ENCODE measurements around the gene WDSUB1.
A peak's percentile ranks its signal among the peaks of the same experiment; 100 is the strongest.

The WDSUB1 gene

GRCh38 chr2:159286709-159287441, 372 bp upstream of the WDSUB1 start:
- Histone ChIP-seq H3K27ac (peak overlapping the region; percentile 77), H3K27me3 (replicated peaks) (no peaks in the 10 kb centered on the region), H3K4me3 (ENCODE audit: low read depth, low read length) (peak overlapping the region; percentile 86), H3K36me3 (replicated peaks) (no peaks in the 10 kb centered on the region)
- in situ Hi-C loops (cut with HindIII; ENCODE audit: low pct_ligation_motif_present, low sequenced_read_pairs): no loop called here
- peak; percentile 90 for DNase-seq
- no peak for TF ChIP-seq CTCF (IDR thresholded peaks at IDR 0.05; ENCODE audit: low read depth, low read length, missing control alignments)

DNA sequence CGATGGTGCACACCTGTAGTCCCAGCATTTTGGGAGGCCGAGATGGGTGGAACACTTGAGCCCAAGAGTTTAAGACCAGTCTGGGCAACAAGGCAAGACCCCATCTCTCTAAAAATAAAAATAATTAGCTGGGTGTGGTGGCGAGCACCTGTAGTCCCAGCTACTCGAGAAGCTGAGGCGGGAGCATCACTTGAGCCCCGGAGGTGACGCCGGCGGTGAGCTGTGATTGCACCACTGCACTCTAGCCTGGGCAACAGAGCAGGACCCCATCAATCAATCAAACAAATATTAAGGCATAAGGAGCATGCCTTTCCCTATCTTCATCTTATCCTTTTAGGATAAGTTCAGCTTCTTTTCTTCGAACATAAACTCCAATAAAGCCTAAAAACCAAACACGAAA, 1.1 kb downstream of the WDSUB1 start:
- no peaks in the 10 kb centered on the region for H3K27me3 ChIP-seq (replicated peaks)
- no peak for DNase-seq
- H3K27ac ChIP-seq: peak overlapping the region; percentile 1
- H3K36me3 ChIP-seq (replicated peaks): no peaks in the 10 kb centered on the region
- no peak for TF ChIP-seq CTCF (IDR thresholded peaks at IDR 0.05; ENCODE audit: low read depth, low read length, missing control alignments)
- peak overlapping the region; percentile 86 for H3K4me3 ChIP-seq (ENCODE audit: low read depth, low read length)
- in situ Hi-C loops (cut with HindIII; ENCODE audit: low pct_ligation_motif_present, low sequenced_read_pairs): no loop called here

GRCh38 chr2:159283529-159283928, 3.0 kb downstream of the WDSUB1 start:
- Histone ChIP-seq H3K4me3 (ENCODE audit: low read depth, low read length) (no peak overlapping the region), H3K36me3 (replicated peaks) (no peaks in the 10 kb centered on the region), H3K27ac (no peak overlapping the region), H3K27me3 (replicated peaks) (no peaks in the 10 kb centered on the region)
- in situ Hi-C loops (cut with HindIII; ENCODE audit: low pct_ligation_motif_present, low sequenced_read_pairs): no loop called here
- no peak for DNase-seq
- no peak for TF ChIP-seq CTCF (IDR thresholded peaks at IDR 0.05; ENCODE audit: low read depth, low read length, missing control alignments)

GRCh38 chr2:159281002-159281401, 5.5 kb downstream of the WDSUB1 start:
- Histone ChIP-seq H3K27me3 (replicated peaks) (no peaks in the 10 kb centered on the region), H3K4me3 (ENCODE audit: low read depth, low read length) (no peak overlapping the region), H3K36me3 (replicated peaks) (no peaks in the 10 kb centered on the region), H3K27ac (no peak overlapping the region)
- no peak for DNase-seq
- in situ Hi-C loops (cut with HindIII; ENCODE audit: low pct_ligation_motif_present, low sequenced_read_pairs): no loop called here
- no peak for TF ChIP-seq CTCF (IDR thresholded peaks at IDR 0.05; ENCODE audit: low read depth, low read length, missing control alignments)

GRCh38 chr2:159279700-159280099, 6.8 kb downstream of the WDSUB1 start:
- H3K36me3 ChIP-seq (replicated peaks): no peaks in the 10 kb centered on the region
- in situ Hi-C loops (cut with HindIII; ENCODE audit: low pct_ligation_motif_present, low sequenced_read_pairs): no loop called here
- DNase-seq: no peak
- no peak overlapping the region for H3K4me3 ChIP-seq (ENCODE audit: low read depth, low read length)
- H3K27me3 ChIP-seq (replicated peaks): no peaks in the 10 kb centered on the region
- no peak overlapping the region for H3K27ac ChIP-seq
- TF ChIP-seq CTCF (IDR thresholded peaks at IDR 0.05; ENCODE audit: low read depth, low read length, missing control alignments): no peak

- in situ Hi-C loops (cut with HindIII; ENCODE audit: low pct_ligation_motif_present, low sequenced_read_pairs): no loop called here
- Histone ChIP-seq H3K27ac (no peak overlapping the region), H3K4me3 (ENCODE audit: low read depth, low read length) (no peak overlapping the region), H3K27me3 (replicated peaks) (no peaks in the 10 kb centered on the region), H3K36me3 (replicated peaks) (no peaks in the 10 kb centered on the region)
- no peak for TF ChIP-seq CTCF (IDR thresholded peaks at IDR 0.05; ENCODE audit: low read depth, low read length, missing control alignments)
- DNase-seq: no peak
Observed at GRCh38 chr2:159275111-159275510, 11.4 kb downstream of the WDSUB1 start.

All from brain microvascular endothelial cell (primary cell).